Keratinocyte (primary cell): ENCODE results near the gene NFATC3. TPM values are rescaled to one million over a fixed set of nuclear protein-coding genes. Genes with fewer than 3 reads are reported as not detected.

Experiments
- DNase-seq: peaks from one replicate; pipeline ENCODE4 v3.0.0-alpha.2; 2011; ENCODE audit warnings: low read depth, missing footprints, low spot score
- FAIRE-seq: peaks from 2 replicates; lab custom pipeline; 2011; peaks lifted over from hg19 to GRCh38; lab: Jason Lieb, UNC
- H2AFZ ChIP-seq: 2 replicates; pipeline ENCODE4 v1.6.0; 2012; ENCODE audit warnings: low read length, control low read depth, inconsistent platforms; ENCODE audit not compliant: control insufficient read depth
- H3K27ac ChIP-seq: 2 replicates; pipeline ENCODE4 v1.5.1; 2011; ENCODE audit warnings: low read length; ENCODE audit not compliant: control insufficient read depth, insufficient read depth
- H3K27me3 ChIP-seq: 3 replicates; pipeline ENCODE4 v1.6.0; 2011; ENCODE audit warnings: low read length; ENCODE audit not compliant: control insufficient read depth, insufficient read depth; ENCODE audit errors: extremely low read depth
- H3K36me3 ChIP-seq, 2 experiments: 2 replicates in 1 of 2; 3 replicates in 1 of 2; pipeline ENCODE4 v1.5.1; 2011; ENCODE audit warnings: low read length in 2 of 2, mild to moderate bottlenecking in 1 of 2; ENCODE audit not compliant: control insufficient read depth in 2 of 2, insufficient read depth in 2 of 2; ENCODE audit errors: extremely low read depth in 1 of 2
- H3K4me1 ChIP-seq: 3 replicates; pipeline ENCODE4 v1.5.1; 2011; ENCODE audit warnings: low read length; ENCODE audit not compliant: control insufficient read depth, insufficient read depth; ENCODE audit errors: extremely low read depth
- H3K4me2 ChIP-seq: 3 replicates; pipeline ENCODE4 v1.6.0; 2011; ENCODE audit warnings: low read depth, low read length; ENCODE audit not compliant: control insufficient read depth, insufficient read depth; ENCODE audit errors: extremely low read depth
- H3K4me3 ChIP-seq, 3 experiments: fragments of 200-600 bp in 1 of 3; sonication (generic) in 1 of 3; 2 replicates in 2 of 3; 3 replicates in 1 of 3; pipeline ENCODE4 v1.5.1; 2011 to 2016; ENCODE audit warnings: low read length in 3 of 3, mild to moderate bottlenecking in 3 of 3, control low read depth in 2 of 3, inconsistent platforms in 1 of 3, low read depth in 1 of 3, mixed read lengths in 1 of 3, mixed run types in 1 of 3, moderate library complexity in 1 of 3; ENCODE audit not compliant: control insufficient read depth in 2 of 3, insufficient read depth in 2 of 3; ENCODE audit errors: extremely low read depth in 1 of 3
- H3K79me2 ChIP-seq: 2 replicates; pipeline ENCODE4 v1.6.0; 2012; ENCODE audit warnings: low read length; ENCODE audit not compliant: control insufficient read depth, insufficient read depth
- H3K9ac ChIP-seq: 3 replicates; pipeline ENCODE4 v1.6.0; 2011; ENCODE audit warnings: low read length; ENCODE audit not compliant: control insufficient read depth, insufficient read depth; ENCODE audit errors: extremely low read depth
- H3K9me1 ChIP-seq: 3 replicates; pipeline ENCODE4 v1.6.0; 2011; ENCODE audit warnings: low read length; ENCODE audit not compliant: control insufficient read depth, insufficient read depth; ENCODE audit errors: extremely low read depth
- H3K9me3 ChIP-seq: 2 replicates; pipeline ENCODE4 v1.5.1; 2012; ENCODE audit warnings: low read depth, low read length; ENCODE audit not compliant: control insufficient read depth
- H4K20me1 ChIP-seq: 3 replicates; pipeline ENCODE4 v1.6.0; 2011; ENCODE audit warnings: low read length; ENCODE audit not compliant: control insufficient read depth, insufficient read depth; ENCODE audit errors: extremely low read depth
- EZH2 ChIP-seq: IDR thresholded peaks from one replicate; pipeline ENCODE4 v1.6.1; 2012; ENCODE audit warnings: inconsistent platforms, mild to moderate bottlenecking, low read length, moderate library complexity
- dilution Hi-C: fragments of 300-500 bp; cut with MboI; formaldehyde crosslinking; loops from one replicate; pipeline ENCODE4 v1.7.0; 2020; ENCODE audit warnings: low sequenced_read_pairs; ENCODE audit not compliant: extremely low pct_ligation_motif_present
- polyA plus RNA-seq, 5 experiments: library from polyadenylated mRNA; depleted of rRNA in 3 of 5; stranded (reverse) in 3 of 5; stranded (forward) in 1 of 5; unstranded in 1 of 5; fragments of >200 nt; gene quantifications; 1 replicate in 1 of 5; 2 replicates in 3 of 5; 3 replicates in 1 of 5; pipeline versions ENCODE4 v1.2.1 to v1.2.3, GENCODE V29; 2011 to 2012; ENCODE audit warnings: missing spikeins in 2 of 5, low read depth in 1 of 5, low replicate concordance in 1 of 5
- TF ChIP-seq, protein P1 (sequence below), 3 experiments: IDR thresholded peaks in 1 of 3; conservative IDR thresholded peaks in 1 of 3; optimal IDR thresholded peaks in 1 of 3; 2 replicates in 2 of 3; 3 replicates in 1 of 3; pipeline versions ENCODE3 to v1.5.1; 2011; ENCODE audit warnings: low read length in 3 of 3, mild to moderate bottlenecking in 3 of 3, moderate library complexity in 2 of 3, control low read depth in 1 of 3, inconsistent platforms in 1 of 3; ENCODE audit not compliant: insufficient read depth in 2 of 3; ENCODE audit errors: extremely low read depth in 1 of 3

The NFATC3 gene
- polyA plus RNA-seq, 1 donor (not counting 4 experiments of a cell fraction or from before 2014, with no cell fraction given): 11.5 TPM

DNA sequence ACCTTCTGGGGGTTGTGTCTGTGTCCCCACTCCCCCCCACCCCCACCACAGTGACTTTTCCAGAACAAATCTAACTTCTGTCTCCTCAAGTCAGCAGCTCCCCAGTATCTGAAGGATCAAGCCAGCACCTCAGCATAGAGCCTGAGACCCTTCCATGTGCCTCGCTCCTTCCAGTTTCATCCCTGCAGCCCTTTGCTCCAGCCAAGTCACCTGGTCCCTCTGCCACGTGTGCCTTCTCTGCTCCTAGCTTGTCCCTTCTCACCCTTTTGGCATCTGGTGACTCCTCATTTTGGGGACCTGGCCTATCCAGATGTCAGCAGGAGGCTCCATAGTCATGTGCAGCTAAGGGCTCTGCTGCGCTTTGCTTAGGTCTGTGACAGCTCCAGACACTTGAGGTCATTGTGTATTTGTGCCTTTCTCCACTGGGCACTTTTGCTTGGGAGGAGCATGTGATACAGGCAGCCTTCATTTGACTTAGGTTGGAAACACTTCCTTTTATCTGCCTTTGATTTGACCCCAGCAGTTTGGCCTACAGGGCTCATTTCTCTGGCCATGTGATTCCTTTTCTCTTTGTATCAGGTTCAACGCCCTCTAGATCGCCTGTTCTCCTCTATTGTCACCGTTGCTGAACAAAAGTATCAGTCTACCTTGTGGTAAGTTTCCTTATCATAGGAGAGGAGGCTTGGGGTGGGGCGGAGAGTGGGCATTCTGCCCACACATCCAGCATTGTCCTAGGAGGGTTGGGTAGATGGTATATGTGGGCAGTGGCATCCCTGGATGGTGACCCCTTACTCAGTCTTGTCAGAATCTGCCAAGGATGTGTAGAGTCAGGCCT lies 7.1 kb upstream of the NFATC3 start:
- H3K79me2 ChIP-seq: no peaks in the 10 kb centered on the region
- H3K9ac ChIP-seq: no peak overlapping the region
- DNase-seq (no peak), FAIRE-seq (no peak)
- H3K4me1 ChIP-seq: no peaks in the 10 kb centered on the region
- no peaks in the 10 kb centered on the region for H3K9me1 ChIP-seq
- no peaks in the 10 kb centered on the region for H4K20me1 ChIP-seq
- H3K9me3 ChIP-seq: no peaks in the 10 kb centered on the region
- TF ChIP-seq, protein P1, sequence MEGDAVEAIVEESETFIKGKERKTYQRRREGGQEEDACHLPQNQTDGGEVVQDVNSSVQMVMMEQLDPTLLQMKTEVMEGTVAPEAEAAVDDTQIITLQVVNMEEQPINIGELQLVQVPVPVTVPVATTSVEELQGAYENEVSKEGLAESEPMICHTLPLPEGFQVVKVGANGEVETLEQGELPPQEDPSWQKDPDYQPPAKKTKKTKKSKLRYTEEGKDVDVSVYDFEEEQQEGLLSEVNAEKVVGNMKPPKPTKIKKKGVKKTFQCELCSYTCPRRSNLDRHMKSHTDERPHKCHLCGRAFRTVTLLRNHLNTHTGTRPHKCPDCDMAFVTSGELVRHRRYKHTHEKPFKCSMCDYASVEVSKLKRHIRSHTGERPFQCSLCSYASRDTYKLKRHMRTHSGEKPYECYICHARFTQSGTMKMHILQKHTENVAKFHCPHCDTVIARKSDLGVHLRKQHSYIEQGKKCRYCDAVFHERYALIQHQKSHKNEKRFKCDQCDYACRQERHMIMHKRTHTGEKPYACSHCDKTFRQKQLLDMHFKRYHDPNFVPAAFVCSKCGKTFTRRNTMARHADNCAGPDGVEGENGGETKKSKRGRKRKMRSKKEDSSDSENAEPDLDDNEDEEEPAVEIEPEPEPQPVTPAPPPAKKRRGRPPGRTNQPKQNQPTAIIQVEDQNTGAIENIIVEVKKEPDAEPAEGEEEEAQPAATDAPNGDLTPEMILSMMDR (optimal IDR thresholded peaks at IDR 0.05 in 1 of 3, IDR thresholded peaks at IDR 0.05 in 1 of 3, conservative IDR thresholded peaks at IDR 0.05 in 1 of 3; ENCODE audit: extremely low read depth in 1 of 3, insufficient read depth in 2 of 3, low read length in 3 of 3): no peak
- TF ChIP-seq EZH2: no peak
- peaks cover 41 to 52% of the 10 kb centered on the region in 2 experiments for H3K36me3 ChIP-seq
- H3K27ac ChIP-seq: no peak overlapping the region
- H2AFZ ChIP-seq: no peak overlapping the region
- H3K4me2 ChIP-seq: no peak overlapping the region
- H3K4me3 ChIP-seq: no peak overlapping the region
- dilution Hi-C loops: no loop called here
- H3K27me3 ChIP-seq: no peaks in the 10 kb centered on the region

DNA sequence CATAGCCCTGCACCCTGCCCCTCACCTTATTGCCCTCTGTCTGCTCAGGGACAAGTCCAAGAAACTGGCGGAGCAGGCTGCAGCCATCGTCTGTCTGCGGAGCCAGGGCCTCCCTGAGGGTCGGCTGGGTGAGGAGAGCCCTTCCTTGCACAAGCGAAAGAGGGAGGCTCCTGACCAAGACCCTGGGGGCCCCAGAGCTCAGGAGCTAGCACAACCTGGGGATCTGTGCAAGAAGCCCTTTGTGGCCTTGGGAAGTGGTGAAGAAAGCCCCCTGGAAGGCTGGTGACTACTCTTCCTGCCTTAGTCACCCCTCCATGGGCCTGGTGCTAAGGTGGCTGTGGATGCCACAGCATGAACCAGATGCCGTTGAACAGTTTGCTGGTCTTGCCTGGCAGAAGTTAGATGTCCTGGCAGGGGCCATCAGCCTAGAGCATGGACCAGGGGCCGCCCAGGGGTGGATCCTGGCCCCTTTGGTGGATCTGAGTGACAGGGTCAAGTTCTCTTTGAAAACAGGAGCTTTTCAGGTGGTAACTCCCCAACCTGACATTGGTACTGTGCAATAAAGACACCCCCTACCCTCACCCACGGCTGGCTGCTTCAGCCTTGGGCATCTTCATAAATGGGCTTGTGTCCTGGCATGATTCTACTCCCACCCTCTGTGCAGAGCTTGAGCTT lies 6.3 kb upstream of the NFATC3 start:
- dilution Hi-C loops: no loop called here
- Histone ChIP-seq H3K36me3 (peaks cover 39 to 49% of the 10 kb centered on the region in 2 experiments), H3K4me3 (no peak overlapping the region), H3K27ac (no peak overlapping the region), H3K79me2 (no peaks in the 10 kb centered on the region), H3K27me3 (no peaks in the 10 kb centered on the region), H3K9me3 (no peaks in the 10 kb centered on the region), H2AFZ (no peak overlapping the region), H3K4me2 (no peak overlapping the region), H3K9me1 (no peaks in the 10 kb centered on the region), H4K20me1 (no peaks in the 10 kb centered on the region), H3K9ac (no peak overlapping the region), H3K4me1 (no peaks in the 10 kb centered on the region)
- TF ChIP-seq, protein P1 (optimal IDR thresholded peaks at IDR 0.05 in 1 of 3, IDR thresholded peaks at IDR 0.05 in 1 of 3, conservative IDR thresholded peaks at IDR 0.05 in 1 of 3; ENCODE audit: extremely low read depth in 1 of 3, insufficient read depth in 2 of 3, low read length in 3 of 3): no peak
- TF ChIP-seq EZH2: no peak
- FAIRE-seq (no peak), DNase-seq (no peak)
